Keratinocyte (primary cell): ENCODE measurements around the gene PLD2.

Experiments used
- CTCF ChIP-seq, 3 experiments: IDR thresholded peaks in 1 of 3; conservative IDR thresholded peaks in 1 of 3; optimal IDR thresholded peaks in 1 of 3; 2 replicates in 2 of 3; 3 replicates in 1 of 3; pipeline versions ENCODE3 to v1.5.1; 2011; ENCODE audit warnings: low read length in 3 of 3, mild to moderate bottlenecking in 3 of 3, moderate library complexity in 2 of 3, control low read depth in 1 of 3, inconsistent platforms in 1 of 3; ENCODE audit not compliant: insufficient read depth in 2 of 3; ENCODE audit errors: extremely low read depth in 1 of 3
- EZH2 ChIP-seq: IDR thresholded peaks from one replicate; pipeline ENCODE4 v1.6.1; 2012; ENCODE audit warnings: inconsistent platforms, mild to moderate bottlenecking, low read length, moderate library complexity

- TF ChIP-seq EZH2: no peak
- TF ChIP-seq CTCF (optimal IDR thresholded peaks at IDR 0.05 in 1 of 3, IDR thresholded peaks at IDR 0.05 in 1 of 3, conservative IDR thresholded peaks at IDR 0.05 in 1 of 3; ENCODE audit: extremely low read depth in 1 of 3, insufficient read depth in 2 of 3, low read length in 3 of 3): no peak
Measured at GRCh38 chr17:4837471-4838308, 30.7 kb downstream of the PLD2 start.
